Measurements from ENCODE around the gene SLC39A13.

Gene SLC39A13

GRCh38 chr11:47433157-47433556 is 24.8 kb downstream of the SLC39A13 start:
- no peak for DNase-seq

DNA sequence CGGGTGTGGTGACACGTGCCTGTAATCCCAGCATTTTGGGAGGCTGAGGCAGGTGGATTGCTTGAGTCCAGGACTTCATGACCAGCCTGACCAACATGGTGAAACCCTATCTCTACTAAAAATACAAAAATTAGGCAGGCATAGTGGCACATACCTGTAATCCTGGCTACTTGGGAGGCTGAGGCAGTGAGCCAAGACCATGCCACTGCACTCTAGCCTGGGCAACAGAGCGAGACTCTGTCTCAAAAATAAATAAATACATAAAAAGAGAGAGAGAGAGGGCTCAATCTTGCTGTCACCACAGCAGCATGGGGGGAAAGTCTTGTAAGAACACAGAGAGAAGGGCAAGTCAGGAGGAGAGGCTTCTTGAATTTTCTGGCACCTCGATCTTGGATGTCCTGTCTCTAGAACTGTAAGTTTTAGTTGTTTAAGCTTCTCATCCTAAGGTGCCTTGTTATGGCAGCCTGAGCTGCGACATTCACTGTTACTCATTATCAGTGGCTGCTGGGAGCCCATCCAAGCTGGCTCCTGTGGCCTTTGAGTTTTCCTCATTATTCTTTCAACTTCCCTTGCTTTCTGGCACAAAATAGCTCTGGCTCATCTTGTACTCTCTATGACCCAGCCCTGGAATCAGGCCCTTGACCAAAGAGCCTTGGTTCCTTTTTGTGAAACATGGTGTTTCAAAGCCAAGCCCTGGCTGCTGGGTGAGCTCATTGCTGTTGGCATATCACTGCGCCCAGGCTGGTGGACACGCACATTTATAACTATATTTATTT is 25.8 kb downstream of the SLC39A13 start:
- no peak for DNase-seq

GRCh38 chr11:47435687-47436086 is 27.3 kb downstream of the SLC39A13 start:
- DNase-seq = no peak

DNA sequence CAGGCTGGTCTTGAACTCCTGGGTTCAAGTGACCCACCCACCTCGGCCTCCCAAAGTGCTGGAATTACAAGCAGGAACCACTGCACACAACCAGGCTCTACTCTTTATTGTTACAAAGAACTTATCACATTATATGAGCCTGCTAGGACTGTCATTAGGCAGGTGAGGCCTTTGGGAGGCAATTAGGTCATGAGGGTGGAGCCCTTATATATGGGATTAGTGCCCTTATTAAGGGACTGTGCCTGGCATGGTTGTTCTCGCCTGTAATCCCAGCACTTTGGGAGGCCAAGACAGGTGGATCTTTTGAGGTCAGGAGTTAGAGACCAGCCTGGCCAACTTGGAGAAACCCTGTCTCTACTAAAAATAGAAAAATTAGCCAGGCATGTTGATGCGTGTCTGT is 28.3 kb downstream of the SLC39A13 start:
- DNase-seq = no peak

GRCh38 chr11:47437218-47437745 is 28.9 kb downstream of the SLC39A13 start:
- no peak for DNase-seq

DNA sequence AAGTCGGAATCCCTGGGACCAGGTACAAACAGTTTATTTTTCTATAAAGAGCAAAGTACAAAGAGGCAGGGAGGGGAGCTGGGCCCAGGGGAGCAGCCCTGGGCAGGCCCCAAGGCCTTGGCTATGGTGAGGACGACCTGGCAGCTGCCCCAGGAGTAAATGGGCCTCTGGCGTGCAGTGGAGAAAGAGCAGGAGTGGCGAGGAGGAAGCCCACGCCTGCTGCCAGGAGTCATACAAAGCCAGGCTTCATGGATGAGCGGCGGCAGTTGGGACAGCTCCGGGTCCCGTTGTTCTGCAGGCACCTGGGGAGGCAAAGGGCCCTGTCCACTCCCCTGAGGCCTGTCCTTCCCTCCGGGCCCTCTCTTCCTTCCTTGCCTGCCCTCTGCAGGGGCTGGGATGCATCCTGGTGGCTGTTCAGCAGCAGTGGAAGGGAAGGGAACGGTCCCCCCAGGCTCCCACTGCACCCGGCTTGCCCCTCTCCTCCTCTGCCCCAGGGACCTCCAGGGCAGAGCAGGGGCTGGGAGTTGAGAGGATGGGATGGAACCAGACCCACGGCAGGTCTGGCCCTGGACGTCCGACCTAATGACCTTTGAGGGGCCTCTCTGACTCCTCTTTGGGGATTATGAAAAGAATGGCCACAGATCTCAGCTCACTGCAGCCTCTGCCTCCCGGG is 29.5 kb downstream of the SLC39A13 start:
- DNase-seq = no peak

DNA sequence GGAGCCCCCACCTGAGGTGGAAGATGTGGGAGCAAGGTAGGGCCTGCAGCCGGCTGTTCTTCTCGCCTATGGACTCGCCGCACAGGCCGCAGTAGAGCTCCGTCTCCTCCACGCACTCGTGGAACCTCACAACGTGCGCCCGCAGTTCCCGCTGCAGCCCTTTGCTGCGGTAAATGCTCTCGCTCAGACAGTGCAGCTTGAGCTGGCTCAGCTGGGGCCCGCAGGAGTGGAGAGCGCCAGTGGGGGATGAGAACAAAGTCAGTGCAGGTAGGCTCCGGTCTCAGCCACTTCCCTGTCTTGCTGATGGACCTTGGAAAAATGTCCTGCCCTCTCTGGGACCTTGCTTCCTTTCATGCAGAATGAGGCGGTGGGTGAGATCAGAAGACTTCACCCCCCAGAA is 30.3 kb downstream of the SLC39A13 start:
- no peak for DNase-seq

DNA sequence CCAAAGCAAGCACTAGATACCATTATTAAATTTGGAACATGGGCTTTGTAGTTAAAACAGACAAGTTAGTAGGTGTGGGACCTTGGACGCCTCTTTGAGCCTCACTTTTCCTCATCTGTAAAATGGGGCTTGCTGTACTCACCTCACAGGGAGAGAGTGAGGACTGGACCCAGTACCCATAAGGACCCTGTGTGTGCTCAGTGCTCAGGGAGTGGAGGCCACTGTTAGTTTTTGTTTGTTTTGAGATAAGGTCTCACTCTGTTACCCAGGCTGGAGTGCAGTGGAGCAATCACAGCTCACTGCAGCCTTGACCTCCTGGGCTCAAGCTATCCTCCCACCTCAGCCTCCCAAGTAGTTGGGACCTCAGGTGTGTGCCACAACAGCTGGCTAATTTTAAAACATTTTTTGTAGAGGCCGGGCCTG is 31.7 kb downstream of the SLC39A13 start:
- DNase-seq = no peak

DNA sequence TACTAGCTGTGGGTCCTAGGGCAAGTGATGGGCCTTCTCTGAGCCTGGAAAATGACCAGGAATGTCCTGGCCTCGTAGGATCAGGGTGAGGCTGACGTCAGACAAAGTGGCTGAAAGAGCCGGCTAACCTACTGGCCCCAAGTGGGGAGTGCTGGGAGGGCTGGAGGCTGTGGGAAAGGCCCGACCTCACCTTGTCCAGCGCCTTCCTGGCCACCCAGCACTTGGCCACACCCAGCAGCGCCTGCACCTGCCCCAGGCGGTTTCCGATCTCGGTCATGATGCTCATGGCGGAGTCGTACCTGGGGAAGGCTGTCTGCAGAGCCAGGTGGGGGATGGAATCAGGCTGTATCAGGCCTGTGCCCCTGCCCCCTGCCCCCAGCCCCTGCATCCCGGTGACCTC is 33.0 kb downstream of the SLC39A13 start:
- DNase-seq = no peak

DNA sequence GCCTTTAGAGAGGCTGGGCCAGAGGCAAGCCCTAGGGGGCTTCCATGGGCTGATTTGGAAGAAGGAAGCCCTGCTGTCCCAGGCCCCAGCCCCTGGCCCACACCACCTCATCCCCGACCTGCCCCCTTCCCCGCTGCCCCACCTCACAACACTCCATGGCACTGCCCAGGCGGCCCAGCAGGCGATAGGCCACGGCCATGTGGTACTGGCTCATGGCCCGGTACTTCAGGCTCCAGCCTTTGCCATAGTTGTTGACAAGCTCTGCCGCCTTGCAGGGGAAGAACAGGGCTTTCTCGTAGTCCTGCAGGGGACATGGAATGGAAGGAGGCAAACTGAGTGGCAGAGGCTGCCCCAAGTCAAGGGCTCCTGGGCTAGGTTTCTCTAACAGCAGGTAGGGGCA is 34.1 kb downstream of the SLC39A13 start:
- DNase-seq = no peak

DNA sequence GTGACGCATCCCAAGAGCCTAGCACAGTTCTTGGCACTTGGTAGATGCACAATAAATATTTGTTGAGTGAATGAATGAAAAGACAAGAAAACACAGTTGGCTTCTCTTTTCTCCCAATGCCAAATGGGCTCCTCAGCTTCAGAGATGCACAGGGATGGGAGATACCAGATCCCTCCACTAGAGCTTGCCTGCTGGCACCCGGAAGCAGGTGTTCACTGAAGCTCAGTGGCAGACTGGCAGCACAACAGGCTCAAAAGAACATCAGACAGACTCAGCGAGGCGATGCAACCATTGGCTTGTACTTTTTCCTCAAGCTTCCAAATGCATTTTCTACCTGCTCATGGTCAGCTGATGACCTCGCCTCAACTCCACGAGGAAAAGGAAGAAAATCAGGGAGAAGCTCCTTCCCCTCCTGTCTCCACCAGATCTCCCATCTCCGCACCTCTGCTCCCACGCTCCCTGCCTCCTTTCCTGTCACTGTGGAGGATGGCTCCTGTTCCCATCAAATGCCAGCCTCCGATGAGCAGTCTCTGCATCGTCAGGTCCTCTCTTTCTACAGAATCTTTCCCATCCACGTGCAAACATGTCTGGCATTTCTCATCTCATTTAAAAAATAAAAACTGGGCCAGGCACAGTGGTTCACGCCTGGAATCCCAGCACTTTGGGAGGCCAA is 34.8 kb downstream of the SLC39A13 start:
- DNase-seq = no peak

DNA sequence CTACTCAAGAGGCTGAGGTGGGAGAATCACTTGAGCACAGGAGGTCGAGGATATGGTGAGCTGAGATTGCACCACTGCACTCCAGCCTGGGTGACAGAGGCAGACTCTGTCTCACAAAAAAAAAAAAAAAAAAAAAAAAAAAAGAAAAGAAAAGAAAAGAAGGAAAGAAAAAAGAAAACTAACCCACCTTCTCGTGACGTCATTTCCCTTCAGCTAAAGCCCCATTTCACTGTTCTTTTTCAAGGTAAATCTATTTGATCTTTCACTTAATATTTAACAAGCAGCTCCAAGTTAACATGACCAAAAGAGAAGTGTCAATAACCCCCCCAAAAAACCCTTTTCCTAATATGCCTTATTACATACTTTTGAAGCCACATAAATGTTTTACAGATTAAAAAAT is 35.4 kb downstream of the SLC39A13 start:
- DNase-seq = no peak

DNA sequence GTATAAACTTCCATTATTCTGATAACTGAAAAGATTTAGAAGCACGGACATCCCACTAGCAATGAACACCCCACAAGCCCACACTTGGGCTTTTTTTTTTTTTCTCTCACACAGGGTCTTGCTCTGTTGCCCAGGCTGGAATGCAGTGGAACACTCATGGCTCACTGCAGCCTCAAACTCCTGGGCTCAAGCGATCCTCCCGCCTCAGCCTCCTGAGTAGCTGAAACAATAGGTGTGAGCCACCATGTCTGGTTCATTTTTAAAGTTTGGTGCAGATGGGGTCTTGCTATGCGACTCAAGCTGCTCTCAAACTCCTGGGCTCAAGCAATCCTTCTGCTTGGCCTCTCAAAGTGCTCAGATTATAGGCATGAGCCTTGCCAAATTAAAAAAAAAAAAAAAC is 37.5 kb downstream of the SLC39A13 start:
- no peak for DNase-seq

GRCh38 chr11:47446833-47447232 is 38.4 kb downstream of the SLC39A13 start:
- no peak for DNase-seq

GRCh38 chr11:47447906-47448305 is 39.5 kb downstream of the SLC39A13 start:
- DNase-seq = no peak

GRCh38 chr11:47448566-47449427 is 40.4 kb downstream of the SLC39A13 start, which contains the start of gene RAPSN:
RAPSN (minus strand) TSS chr11:47449136; CDS start chr11:47448964, 172 bp downstream.
- DNase-seq = no peak

- no peak for DNase-seq
These were observed 41.2 kb downstream of the SLC39A13 start for GRCh38 chr11:47449541-47449940.

DNA sequence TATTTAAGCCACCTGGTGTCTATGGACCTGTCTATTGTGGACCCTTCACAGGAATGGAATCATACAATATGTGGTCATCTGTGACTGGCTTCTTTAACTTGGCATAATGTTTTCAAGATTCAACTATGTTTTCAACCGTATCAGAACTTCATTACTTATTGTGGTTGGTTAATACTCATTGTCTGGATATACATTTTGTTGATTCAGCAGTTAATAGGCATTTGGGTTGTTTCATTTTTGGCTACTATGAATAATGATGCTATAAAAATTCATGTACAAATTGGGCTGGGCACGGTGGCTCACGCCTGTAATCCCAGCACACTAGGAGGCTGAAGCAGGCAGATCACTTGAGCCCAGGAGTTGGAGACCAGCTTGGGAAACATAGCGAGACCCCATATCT is 43.0 kb downstream of the SLC39A13 start:
- no peak for DNase-seq

- DNase-seq = no peak
These were observed 43.6 kb downstream of the SLC39A13 start for GRCh38 chr11:47451990-47452389.

GRCh38 chr11:47453365-47453764 is 45.0 kb downstream of the SLC39A13 start:
- no peak for DNase-seq

DNA sequence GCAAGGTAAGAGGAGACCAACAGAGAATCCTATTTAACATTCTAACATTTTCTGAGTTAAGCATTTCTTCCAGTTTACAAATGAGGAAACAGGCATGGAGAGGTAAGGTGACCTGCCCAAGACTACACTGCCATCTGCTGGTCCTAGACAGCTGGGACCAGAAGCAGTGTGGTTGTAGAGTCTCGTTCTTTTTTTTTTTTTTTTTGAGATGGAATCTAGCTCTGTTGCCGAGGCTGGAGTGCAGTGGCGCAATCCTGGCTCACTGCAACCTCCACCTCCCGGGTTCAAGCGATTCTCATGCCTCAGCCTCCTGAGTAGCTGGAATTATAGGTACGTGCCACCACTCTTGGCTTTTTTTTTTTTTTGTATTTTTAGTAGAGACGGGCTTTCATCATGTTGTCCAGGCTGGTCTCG is 45.9 kb downstream of the SLC39A13 start:
- DNase-seq = peak; percentile 69

DNA sequence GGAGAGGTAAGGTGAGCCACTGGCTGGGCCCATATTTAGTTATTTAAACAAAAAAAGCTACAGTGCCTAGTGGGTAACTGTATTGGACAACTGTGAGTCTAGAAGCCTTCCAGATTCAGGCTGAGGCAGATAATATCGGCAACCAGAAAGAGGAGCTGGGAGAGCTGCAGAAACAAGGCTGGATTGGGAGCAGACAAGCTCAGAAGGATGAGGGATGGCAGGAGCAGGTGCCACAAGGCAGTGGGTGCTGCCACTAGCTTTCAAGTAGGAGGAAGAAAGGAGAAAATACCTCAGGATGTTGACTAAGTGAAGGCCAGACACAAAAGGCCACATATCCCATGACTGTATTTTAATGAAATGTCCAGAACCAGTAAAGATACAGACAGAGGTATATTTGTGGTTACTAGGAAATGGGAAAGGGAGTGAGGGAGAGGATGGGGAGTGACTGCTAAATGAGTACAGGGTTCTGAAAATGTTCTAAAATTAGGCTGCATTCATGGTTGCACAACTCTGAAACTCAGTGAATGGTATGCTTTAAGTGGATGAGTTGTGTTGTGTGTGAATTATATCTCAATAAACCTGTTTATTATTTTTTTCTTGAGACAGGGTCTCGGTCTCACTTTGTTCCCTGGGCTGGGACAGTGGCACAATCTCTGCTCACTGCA is 52.3 kb downstream of the SLC39A13 start:
- no peak for DNase-seq
